ENCODE data around the gene SLCO1B3.
"Not testable (repeated sequence)": the region's sequence is repeated elsewhere in the genome, so short reads cannot be mapped to it uniquely, and the experiment has no call there.

The SLCO1B3 gene, protein sequence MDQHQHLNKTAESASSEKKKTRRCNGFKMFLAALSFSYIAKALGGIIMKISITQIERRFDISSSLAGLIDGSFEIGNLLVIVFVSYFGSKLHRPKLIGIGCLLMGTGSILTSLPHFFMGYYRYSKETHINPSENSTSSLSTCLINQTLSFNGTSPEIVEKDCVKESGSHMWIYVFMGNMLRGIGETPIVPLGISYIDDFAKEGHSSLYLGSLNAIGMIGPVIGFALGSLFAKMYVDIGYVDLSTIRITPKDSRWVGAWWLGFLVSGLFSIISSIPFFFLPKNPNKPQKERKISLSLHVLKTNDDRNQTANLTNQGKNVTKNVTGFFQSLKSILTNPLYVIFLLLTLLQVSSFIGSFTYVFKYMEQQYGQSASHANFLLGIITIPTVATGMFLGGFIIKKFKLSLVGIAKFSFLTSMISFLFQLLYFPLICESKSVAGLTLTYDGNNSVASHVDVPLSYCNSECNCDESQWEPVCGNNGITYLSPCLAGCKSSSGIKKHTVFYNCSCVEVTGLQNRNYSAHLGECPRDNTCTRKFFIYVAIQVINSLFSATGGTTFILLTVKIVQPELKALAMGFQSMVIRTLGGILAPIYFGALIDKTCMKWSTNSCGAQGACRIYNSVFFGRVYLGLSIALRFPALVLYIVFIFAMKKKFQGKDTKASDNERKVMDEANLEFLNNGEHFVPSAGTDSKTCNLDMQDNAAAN

DNA sequence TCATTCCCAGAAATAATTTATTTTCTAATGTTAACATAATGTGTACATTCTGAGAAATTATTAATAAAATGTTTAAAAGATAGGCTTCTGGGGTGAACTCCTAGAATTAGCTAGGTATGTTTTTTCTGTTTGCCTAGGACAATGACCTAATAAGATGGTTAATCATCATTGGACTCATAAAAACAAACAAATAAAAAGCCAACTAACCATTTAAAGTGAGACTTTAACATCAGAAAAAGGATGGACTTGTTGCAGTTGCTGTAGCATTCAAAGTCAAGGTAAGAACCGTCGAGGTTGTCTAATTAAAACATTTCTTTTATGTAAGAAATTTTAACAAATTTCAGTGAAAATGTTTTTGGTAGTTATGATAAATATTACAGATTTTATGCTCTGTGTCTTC, at the start of gene SLCO1B3:
Gene SLCO1B3, plus strand, starts transcription at position 219 of the 400 bp plus-strand sequence. CDS start 5,034 bp downstream, outside the sequence.
- no peak for FAIRE-seq

DNA sequence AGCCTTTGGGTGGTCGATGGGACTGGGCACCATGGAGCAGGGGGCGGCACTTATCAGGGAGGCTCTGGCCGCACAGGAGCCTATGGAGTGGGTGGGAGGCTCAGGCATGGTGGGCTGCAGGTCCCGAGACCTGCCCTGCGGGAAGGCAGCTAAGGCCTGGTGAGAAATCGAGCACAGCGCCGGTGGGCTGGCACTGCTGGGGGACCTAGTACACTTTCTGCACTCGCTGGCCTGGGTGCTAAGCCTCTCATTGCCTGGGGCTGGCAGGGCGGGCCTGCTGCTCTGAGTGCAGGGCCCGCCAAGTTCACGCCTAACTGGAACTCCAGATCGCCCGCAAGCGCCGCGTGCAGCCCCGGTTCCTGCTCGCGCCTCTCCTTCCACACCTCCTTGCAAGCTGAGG, 33.1 kb upstream of the SLCO1B3 start:
- no peak for FAIRE-seq

DNA sequence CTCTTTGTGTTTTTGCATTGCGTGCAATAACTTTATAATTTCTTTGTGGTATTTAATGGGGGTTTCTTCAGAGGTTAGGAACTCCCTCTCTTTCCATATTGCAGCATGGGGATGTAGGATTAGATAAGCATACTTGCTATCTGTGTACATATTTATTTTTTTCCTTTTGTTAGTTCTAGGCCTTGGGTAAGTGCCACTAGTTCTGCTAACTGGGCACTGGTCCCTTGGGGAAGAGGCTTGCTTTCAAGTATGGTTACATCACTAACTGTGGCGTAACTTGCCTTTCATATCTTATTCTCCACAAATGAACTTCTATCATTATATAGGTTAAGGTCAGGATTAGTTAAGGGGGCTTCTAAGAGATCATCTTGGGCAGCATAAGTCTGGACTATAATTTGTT, 31.5 kb upstream of the SLCO1B3 start:
- no peak for FAIRE-seq

DNA sequence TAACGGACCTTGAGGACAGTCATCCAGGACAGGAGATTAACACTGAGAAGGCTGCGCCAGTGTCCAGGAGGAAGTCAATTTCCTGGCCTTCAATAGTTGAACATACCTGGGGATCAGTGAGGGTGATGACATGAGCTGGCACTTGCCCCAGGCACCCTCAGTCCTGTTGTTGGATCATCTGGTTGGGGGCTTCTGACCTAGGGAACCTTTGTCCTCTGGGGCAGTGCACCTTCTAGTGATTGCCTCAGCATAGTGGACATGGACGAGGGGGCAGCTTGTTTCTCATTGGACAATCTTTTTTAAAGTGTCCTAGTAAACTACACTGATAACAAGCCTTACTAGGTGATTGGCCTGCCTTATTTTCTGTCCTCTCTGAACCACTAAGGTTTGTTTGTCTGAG, 30.5 kb upstream of the SLCO1B3 start:
- FAIRE-seq: not testable (repeated sequence)

DNA sequence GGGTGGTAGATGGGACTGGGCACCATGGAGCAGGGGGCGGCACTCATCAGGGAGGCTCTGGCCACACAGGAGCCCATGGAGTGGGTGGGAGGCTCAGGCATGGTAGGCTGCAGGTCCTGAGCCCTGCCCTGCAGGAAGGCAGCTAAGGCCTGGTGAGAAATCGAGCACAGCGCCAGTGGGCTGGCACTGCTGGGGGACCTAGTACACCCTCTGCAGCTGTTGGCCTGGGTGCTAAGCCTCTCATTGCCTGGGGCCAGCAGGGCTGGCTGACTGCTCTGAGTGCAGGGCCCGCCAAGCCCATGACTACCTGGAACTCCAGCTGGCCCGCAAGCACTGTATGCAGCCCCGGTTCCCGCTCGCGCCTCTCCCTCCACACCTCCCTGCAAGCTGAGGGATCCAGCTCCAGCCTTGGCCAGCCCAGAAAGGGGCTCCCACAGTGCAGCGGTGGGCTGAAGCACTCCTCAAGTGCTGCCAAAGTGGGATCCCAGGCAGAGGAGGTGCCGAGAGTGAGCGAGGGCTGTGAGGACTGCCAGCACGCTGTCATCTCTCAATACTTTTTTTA, 26.6 kb upstream of the SLCO1B3 start:
- FAIRE-seq: not testable (repeated sequence)

DNA sequence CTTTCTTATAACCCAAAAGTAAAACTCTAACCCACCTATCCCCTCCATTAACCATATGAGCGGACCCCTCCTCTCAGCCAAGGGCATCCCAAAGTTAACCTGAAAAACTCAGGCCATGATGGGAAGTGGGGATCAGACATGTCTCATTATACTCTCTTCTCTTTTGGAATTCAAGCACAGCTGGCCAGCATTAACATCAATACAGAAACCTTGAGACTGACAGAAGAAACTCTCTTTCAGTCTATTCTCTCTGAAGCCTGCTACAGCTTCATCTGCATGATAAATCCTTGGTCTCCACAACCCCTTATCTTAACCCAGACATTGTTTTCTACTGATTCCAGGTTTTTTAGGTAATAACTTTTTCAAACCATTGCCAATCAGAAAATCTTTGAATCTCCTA, 17.5 kb upstream of the SLCO1B3 start:
- FAIRE-seq: no peak

DNA sequence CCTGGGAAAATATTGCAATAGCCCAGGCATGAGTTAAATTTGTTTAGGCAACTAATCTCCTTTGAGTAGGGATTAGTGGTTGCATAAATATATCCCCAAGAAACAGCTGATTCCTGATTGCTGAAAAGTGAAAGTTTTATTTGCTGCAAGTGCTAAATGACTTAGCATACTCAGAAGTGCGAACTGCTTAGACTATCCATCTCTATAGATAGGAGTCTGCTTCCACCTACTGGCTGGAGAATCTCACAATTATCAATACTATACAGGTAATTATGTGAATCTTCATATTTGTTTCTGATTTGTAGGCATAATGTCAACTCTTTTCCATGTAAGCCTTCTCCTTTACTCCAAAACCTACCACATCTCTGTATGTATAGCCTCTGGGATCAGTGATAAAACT, 12.0 kb upstream of the SLCO1B3 start:
- FAIRE-seq: no peak

DNA sequence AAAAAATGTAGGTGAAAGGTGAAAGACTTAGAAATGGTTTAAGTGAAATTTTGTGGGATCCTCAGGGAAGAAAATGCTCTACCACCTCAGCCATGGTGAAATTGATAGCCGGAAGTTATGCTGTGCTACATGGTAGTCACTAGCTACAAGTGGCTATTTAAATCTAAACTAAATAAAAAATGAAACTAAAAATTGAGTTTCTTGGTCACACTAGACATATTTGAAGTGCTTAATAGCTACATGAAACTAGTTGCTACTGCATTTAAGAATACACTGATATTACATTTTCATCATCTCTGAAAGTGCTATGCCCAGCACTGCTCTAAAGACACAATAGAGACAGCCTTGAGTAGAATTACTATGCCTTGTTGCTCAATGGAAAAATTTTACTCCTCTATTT, 10.3 kb upstream of the SLCO1B3 start:
- FAIRE-seq: no peak

DNA sequence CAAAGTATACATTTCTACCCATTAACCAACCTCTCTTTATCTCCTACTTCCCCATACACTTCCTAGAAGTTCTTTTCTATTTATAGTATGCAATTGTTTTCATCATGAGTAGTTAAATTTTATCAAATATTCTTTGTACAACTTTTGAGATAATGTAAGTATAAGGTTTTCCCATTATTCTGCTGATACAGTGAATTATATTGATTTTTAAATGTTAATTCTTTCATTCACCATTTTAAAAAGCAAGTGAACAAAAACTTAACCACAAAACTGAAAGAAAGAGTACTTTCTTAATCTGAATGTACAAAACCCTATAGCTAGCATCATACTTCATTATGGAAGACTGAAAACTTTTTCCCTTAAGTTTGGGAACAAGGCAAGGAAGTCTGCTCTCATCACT, 9.5 kb upstream of the SLCO1B3 start:
- no peak for FAIRE-seq

DNA sequence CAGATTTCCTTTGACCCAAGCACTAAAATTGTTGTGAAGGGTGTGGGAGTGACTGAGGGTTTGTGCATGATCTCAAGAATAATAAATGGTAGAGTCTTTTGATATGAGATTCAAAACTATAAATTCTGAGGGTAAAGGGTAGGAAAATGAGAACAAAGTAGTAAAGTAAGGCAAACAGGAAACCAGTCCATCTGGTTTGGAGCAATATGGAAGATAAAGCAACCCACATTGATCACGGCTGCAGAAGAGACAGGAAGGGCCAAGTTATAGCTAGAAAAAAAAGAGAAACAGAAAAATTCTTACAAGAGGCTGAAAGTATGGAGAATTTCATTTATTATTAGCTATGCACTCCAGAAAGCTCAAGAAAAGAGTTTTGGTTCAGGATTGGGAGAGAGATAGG, 4.6 kb upstream of the SLCO1B3 start:
- no peak for FAIRE-seq

DNA sequence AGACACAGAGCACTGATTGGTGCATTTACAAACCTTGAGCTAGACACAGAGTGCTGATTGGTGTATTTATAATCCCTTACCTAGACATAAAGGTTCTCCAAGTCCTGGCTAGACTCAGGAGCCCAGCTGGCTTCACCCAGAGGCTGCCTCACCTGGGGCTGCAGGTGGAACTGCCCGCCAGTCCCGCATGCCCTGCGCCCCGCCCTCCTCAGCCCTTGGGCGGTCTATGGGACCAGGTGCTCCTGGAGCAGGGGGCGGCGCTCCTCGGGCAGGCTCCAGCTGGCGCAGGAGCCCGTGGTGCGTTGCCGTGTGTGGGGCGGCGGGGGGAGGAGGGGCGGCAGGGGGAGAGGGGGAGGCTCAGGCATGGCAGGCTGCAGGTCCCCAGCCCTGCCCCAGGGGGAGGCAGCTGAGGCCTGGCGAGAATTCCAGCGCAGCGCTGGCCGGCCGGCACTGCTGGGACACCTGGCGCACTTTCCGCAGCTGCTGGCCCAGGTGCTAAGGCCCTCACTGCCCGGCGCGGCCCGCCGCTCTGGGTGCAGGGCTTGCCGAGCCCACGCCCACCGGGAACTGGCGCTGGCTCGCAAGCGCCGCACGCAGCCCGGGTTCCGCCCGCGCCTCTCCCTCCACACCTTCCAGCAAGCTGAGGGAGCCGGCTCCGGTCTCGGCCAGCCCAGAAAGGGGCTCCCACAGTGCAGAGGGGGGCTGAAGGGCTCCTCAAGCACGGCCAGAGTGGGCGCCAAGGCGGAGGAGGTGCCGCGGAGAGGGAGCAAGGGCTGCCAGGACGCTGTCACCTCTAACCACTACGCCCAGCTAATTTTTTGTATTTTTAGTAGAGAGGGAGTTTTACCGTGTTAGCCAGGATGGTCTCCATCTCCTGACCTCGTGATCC, 3.1 kb upstream of the SLCO1B3 start:
- no peak for FAIRE-seq

DNA sequence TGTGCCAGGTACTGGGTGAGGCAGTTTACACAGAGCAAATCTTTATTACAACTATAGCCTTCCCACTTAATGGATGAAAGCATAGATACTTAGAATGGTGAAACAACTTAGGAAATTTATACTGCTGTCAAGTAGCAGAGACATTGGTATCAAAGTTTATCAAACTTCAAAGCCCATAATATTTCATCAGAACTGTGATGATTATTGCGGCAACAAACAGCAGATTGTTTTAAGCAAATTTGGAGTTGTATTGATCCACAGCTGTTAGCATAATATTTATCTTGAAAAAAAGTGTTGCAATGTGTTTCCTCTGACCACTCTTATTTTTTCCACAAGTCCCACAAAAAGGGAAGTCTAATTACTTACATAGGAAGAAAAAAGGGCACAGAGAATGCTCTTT, 2.0 kb upstream of the SLCO1B3 start:
- no peak for FAIRE-seq

DNA sequence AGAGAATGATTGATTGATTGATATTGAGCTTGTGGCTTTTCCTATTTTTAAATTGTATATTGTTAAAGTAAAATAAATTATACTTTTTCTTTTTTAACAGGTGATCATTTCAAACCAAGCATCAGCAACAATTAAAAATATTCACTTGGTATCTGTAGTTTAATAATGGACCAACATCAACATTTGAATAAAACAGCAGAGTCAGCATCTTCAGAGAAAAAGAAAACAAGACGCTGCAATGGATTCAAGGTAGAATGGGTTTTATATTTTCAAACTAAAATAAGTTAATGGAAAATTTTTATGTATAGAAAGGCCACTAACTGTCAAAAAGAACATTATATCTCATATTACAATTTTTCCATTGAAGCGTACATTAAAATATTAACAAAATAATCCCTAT, 5.1 kb downstream of the SLCO1B3 start:
- FAIRE-seq: no peak

DNA sequence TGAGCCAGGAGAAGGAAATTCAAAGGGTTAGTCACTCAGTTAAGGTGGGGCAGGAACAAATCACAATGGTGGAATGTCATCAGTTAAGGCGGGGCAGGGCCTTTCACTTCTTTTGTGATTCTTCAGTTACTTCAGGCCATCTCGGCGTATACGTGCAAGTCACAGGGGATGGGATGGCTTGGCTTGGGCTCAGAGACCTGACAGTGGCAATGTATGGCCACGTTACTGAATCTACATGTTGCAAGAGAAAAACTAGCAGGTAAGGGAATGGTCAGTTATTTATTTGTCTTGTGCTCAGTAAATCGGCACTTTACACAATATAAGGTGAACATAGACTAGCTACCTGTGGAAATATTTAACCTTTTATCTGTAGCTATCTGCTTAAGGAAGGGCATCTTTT, 11.9 kb downstream of the SLCO1B3 start:
- no peak for FAIRE-seq

DNA sequence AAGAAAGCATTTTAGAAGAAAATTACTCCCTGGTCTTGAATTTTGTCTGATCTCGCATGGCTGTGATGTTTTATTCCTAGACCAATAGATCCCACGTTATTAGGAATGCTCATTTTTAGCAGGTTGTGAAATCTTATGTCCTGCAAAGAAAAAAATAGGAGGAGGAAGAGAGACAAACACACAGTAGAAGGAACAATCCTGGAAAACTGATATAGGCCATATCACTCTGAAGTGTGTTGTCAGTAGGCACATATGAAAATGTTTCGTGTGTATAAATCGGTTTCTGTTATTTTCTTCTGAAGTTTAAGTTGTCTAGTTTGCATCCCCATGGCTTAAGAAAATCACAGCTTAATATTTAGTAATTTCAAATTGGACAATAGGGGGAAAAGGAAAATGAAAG, 12.4 kb downstream of the SLCO1B3 start:
- no peak for FAIRE-seq

DNA sequence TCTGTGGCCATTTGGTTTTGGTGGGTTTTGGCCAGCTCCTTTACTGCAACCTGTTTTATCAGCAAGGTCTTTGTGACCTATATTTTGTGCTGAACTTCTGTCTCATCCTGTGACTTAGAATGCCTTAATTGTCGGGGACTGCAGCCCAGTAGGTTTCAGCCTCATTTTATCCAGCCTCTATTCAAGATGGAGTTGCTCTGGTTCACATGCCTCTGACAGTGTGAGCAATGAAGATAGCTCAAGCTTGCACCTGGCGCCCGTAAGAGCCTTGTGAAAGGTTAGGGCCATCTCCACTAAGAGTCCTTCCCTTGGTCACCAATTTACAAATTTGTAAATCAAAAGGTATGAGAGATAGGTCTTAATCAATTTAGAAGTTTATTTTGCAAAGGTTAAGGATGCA, 19.4 kb downstream of the SLCO1B3 start:
- FAIRE-seq: no peak

DNA sequence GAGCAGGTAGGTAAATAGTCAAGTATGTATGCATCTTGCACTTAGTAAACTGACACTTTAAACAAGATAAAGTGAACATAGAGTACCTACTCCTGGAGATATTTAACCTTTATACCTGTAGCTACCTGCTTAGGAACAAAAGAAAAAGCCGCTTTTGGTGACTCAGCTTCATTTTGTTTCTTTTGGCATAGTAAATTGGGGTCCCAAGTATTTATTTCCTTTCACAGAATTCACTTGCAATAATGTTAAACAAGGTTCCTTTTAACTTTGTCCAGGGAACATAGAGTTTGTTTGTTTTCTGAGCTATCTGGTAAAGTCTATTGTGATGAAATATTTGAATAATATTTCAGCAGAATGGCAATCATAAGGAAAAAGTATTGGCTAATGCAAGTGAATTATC, 20.0 kb downstream of the SLCO1B3 start:
- no peak for FAIRE-seq

DNA sequence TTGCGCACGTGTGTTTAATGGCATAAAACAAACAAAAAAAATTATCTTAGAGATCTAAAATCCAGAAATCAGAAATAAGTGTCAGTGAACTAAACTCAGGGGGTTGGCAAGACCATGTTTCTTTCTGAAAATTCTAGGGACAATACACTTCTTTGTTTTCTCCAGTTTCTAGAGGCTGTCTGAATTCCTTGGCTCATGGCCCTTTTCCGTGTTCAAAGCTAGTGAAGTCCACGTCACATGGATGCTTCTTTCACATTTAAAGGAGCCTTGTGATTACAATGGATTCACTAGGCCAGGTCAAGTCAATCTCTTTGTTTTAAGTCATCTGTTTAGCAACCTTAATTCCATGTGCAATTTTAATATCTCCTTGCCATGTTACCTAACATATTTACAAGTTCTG, 22.4 kb downstream of the SLCO1B3 start:
- no peak for FAIRE-seq

DNA sequence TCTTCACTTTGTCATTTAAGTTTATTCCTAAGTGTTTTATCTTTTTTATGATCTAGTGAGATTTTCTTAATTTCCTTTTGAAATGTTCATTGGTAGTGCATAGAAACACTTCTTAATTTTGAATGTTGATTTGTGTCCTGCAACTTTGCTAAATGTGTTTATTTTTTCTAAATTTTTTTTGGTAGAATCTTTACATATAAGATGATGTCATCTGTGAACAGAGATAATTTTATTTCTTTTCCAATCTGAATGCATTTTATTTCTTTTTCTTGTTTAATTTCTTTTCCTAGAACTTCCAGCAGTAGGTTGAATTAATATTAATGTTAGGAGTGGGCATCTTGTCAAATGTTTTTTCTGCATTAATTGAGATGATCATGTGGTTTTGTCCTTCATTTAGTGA, 42.1 kb downstream of the SLCO1B3 start:
- FAIRE-seq: no peak

DNA sequence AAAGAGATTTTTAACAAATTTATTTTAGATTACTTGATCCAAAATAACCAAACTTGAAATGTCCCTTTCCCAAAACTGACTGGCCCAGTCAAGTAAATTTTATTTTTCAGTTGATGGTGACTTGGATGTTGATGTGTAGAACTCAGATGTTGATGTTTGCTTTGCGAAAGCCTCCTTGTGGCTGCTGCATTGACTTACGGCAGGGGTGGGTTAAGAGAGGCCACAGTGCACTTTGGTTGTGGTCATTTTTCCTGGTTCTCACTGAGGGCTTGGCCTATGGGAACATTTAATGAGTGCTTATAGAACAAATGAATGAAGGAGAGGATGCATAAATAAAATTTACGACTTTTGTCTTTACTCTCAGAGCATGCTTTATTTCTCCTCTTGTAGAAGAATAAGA, 52.6 kb downstream of the SLCO1B3 start:
- FAIRE-seq: no peak

DNA sequence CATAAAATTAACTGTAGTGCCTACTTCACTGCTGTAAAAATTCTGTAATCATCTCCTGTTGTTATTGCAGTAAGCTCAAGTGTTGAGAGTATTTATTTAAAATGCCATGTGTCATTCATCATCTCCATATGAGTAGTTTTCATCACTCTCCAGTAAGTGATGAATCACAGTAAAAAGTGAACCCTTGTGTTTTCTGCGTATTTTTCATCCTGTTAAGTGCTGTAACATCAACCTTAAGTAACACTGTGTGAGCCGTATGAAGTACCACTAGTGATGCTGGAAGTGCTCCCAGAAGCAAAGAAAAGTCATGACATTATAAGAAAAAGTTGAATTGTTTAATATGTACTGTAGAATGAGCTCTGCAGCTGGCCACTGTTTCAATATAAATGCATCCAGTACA, 55.4 kb downstream of the SLCO1B3 start:
- no peak for FAIRE-seq

DNA sequence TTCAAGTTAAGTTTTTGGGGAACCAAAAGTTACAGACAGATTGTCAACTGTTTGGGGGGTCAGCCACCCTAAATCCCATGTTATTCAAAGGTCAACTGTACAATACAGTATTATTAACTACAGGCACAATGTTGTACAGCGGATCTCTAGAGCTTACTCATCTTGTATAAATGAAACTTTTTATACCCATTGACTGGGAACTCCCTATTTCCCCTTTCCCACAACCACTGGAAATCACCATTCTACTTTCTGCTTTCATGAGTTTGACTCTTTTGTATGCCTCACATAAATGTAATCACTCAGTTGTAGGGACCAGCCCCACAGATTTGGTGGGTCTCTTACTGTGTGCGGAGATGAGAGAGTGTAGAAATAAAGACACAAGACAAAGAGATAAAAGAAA, 57.8 kb downstream of the SLCO1B3 start:
- FAIRE-seq: no peak

DNA sequence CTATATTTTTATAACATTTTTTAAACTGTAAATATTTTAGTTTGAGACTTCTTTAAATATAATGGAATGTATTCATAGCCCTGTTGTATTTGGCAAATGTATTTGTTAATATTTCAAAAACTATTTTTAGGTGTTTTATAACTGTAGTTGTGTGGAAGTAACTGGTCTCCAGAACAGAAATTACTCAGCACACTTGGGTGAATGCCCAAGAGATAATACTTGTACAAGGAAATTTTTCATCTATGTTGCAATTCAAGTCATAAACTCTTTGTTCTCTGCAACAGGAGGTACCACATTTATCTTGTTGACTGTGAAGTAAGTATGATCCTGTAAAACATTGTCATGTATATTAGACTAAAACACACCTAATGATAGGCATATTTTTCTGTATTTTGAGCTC, 72.8 kb downstream of the SLCO1B3 start:
- no peak for FAIRE-seq
